IMR-90 (cell line): ENCODE measurements around the gene CMAS. TPM values are rescaled to one million over a fixed set of nuclear protein-coding genes. Genes with fewer than 3 reads are reported as not detected.

Experiments used
- ATAC-seq: fragments of 200-7000 bp; cut with Tn5 transposase; 2 replicates; pipeline ENCODE4 v1.9.1; 2020; ENCODE audit warnings: low read depth, mild to moderate bottlenecking, moderate library complexity
- BruUV-seq: library from RNA; stranded (reverse); fragments of 400-500 nt; replicated peaks from 2 replicates; lab custom pipeline; 2021; lab: Mats Ljungman, UMichigan
- CTCF ChIA-PET: fragments of 300-600 bp; formaldehyde crosslinking; extraction: SDS; loops from one replicate; lab custom pipeline; 2021; ENCODE audit warnings: antibody characterized with exemption; lab: Yijun Ruan, JAX
- POLR2A ChIA-PET: fragments of 300-600 bp; sonication (Branson Sonifier 250); formaldehyde crosslinking; loops from one replicate; lab custom pipeline; 2022; ENCODE audit warnings: antibody characterized with exemption; ENCODE audit not compliant: unreplicated experiment; lab: Charles Lee
- DNase-seq: peaks from one replicate; pipeline ENCODE4 v3.0.0; 2013
- H2AFZ ChIP-seq: replicated peaks from 2 replicates; pipeline ENCODE3; 2013; ENCODE audit warnings: low read length, mild to moderate bottlenecking; ENCODE audit not compliant: poor library complexity
- H2AK5ac ChIP-seq: 2 replicates; pipeline ENCODE4 v1.6.1; 2013; ENCODE audit warnings: low read depth, low read length, inconsistent platforms
- H2AK9ac ChIP-seq: replicated peaks from 2 replicates; pipeline ENCODE3; 2013; ENCODE audit warnings: mild to moderate bottlenecking, low read depth, low read length, moderate library complexity; ENCODE audit not compliant: poor library complexity
- H2BK120ac ChIP-seq: 2 replicates; pipeline ENCODE4 v1.6.1; 2013; ENCODE audit warnings: low read depth, low read length, inconsistent platforms
- H2BK15ac ChIP-seq: 3 replicates; pipeline ENCODE4 v1.6.1; 2013; ENCODE audit warnings: low read depth, low read length, inconsistent platforms
- H2BK20ac ChIP-seq: 2 replicates; pipeline ENCODE4 v1.6.1; 2013; ENCODE audit warnings: low read depth, mild to moderate bottlenecking, inconsistent platforms, low read length, moderate library complexity
- H2BK5ac ChIP-seq: 2 replicates; pipeline ENCODE4 v1.6.1; 2013; ENCODE audit warnings: mild to moderate bottlenecking, low read depth, low read length, inconsistent platforms; ENCODE audit not compliant: poor library complexity, severe bottlenecking
- H3K14ac ChIP-seq: replicated peaks from 2 replicates; pipeline ENCODE4 v1.6.1; 2013; ENCODE audit warnings: low read depth, low read length, inconsistent platforms
- H3K18ac ChIP-seq: 2 replicates; pipeline ENCODE4 v1.6.1; 2013; ENCODE audit warnings: low read depth, low read length, control low read depth
- H3K23ac ChIP-seq: 2 replicates; pipeline ENCODE4 v1.6.1; 2013; ENCODE audit warnings: low read depth, low read length, inconsistent platforms
- H3K27ac ChIP-seq: 2 replicates; pipeline ENCODE4 v1.5.1; 2013; ENCODE audit warnings: mild to moderate bottlenecking, control low read depth, low read length; ENCODE audit not compliant: insufficient read depth
- H3K27me3 ChIP-seq: 2 replicates; pipeline ENCODE4 v1.6.1; 2013; ENCODE audit warnings: low read length; ENCODE audit not compliant: control insufficient read depth, insufficient read depth
- H3K36me3 ChIP-seq: 2 replicates; pipeline ENCODE4 v1.6.1; 2013; ENCODE audit warnings: low read length, mixed read lengths; ENCODE audit not compliant: control insufficient read depth, insufficient read depth
- H3K4ac ChIP-seq: 2 replicates; pipeline ENCODE4 v1.6.1; 2013; ENCODE audit warnings: low read depth, low read length, inconsistent platforms
- H3K4me1 ChIP-seq: 2 replicates; pipeline ENCODE4 v1.6.1; 2013; ENCODE audit warnings: low read length, mixed read lengths; ENCODE audit not compliant: control insufficient read depth, insufficient read depth
- H3K4me2 ChIP-seq: 2 replicates; pipeline ENCODE4 v1.6.1; 2013; ENCODE audit warnings: low read depth, mild to moderate bottlenecking, control low read depth, low read length, moderate library complexity
- H3K4me3 ChIP-seq: 2 replicates; pipeline ENCODE4 v1.5.1; 2013; ENCODE audit warnings: low read depth, mild to moderate bottlenecking, control low read depth, low read length, moderate library complexity; ENCODE audit not compliant: insufficient read depth
- H3K56ac ChIP-seq: 2 replicates; pipeline ENCODE4 v1.6.1; 2013; ENCODE audit warnings: low read length, inconsistent platforms; ENCODE audit not compliant: insufficient read depth; ENCODE audit errors: extremely low read depth
- H3K79me1 ChIP-seq, 2 experiments: 2 replicates each; pipeline ENCODE4 v1.6.1; 2013; ENCODE audit warnings: low read length in 2 of 2, inconsistent platforms in 1 of 2, low read depth in 1 of 2
- H3K9ac ChIP-seq: 2 replicates; pipeline ENCODE4 v1.6.1; 2013; ENCODE audit warnings: low read depth, low read length, control low read depth
- H3K9me1 ChIP-seq: 2 replicates; pipeline ENCODE4 v1.6.1; 2013; ENCODE audit warnings: low read length, inconsistent platforms; ENCODE audit not compliant: insufficient read depth
- H3K9me3 ChIP-seq: 2 replicates; pipeline ENCODE4 v1.6.1; 2013; ENCODE audit warnings: low read length; ENCODE audit not compliant: control insufficient read depth, insufficient read depth
- H4K20me1 ChIP-seq: 2 replicates; pipeline ENCODE4 v1.6.1; 2013; ENCODE audit warnings: low read length, inconsistent platforms; ENCODE audit not compliant: insufficient read depth
- H4K5ac ChIP-seq: 2 replicates; pipeline ENCODE4 v1.6.1; 2013; ENCODE audit warnings: mild to moderate bottlenecking, low read depth, low read length, control low read depth
- H4K8ac ChIP-seq, 2 experiments: 2 replicates each; pipeline ENCODE4 v1.6.1; 2013; ENCODE audit warnings: low read depth in 2 of 2, low read length in 2 of 2, control low read depth in 1 of 2, inconsistent platforms in 1 of 2
- H4K91ac ChIP-seq: 2 replicates; pipeline ENCODE4 v1.6.1; 2013; ENCODE audit warnings: low read depth, low read length, inconsistent platforms; ENCODE audit not compliant: insufficient read depth
- BHLHE40 ChIP-seq: fragments of 150-350 bp; IDR thresholded peaks from 2 replicates; pipeline ENCODE4 v1.6.1; 2016; ENCODE audit warnings: mild to moderate bottlenecking, low read depth, low read length
- CEBPB ChIP-seq: IDR thresholded peaks from 2 replicates; pipeline ENCODE4 v1.6.1; 2012; ENCODE audit warnings: low read depth, low read length, improper control_type of control experiment
- CHD1 ChIP-seq: IDR thresholded peaks from 2 replicates; pipeline ENCODE4 v1.6.1; 2012; ENCODE audit warnings: low read depth, low read length, improper control_type of control experiment
- CTCF ChIP-seq: conservative IDR thresholded peaks from 2 replicates; pipeline ENCODE4 v1.5.1; 2012; ENCODE audit warnings: mild to moderate bottlenecking, low read depth, low read length, improper control_type of control experiment
- FOS ChIP-seq: fragments of 150-350 bp; IDR thresholded peaks from 2 replicates; pipeline ENCODE4 v1.6.1; 2016; ENCODE audit warnings: low read depth, low read length
- MAFK ChIP-seq: IDR thresholded peaks from 2 replicates; pipeline ENCODE4 v1.6.1; 2012; ENCODE audit warnings: low read depth, low read length, improper control_type of control experiment
- MAZ ChIP-seq: IDR thresholded peaks from 2 replicates; pipeline ENCODE4 v1.6.1; 2012; ENCODE audit warnings: low read depth, mild to moderate bottlenecking, low read length, improper control_type of control experiment, moderate library complexity, borderline replicate concordance
- MXI1 ChIP-seq: IDR thresholded peaks from 2 replicates; pipeline ENCODE4 v1.6.1; 2012; ENCODE audit warnings: low read depth, mild to moderate bottlenecking, low read length, moderate library complexity, borderline replicate concordance
- NFE2L2 ChIP-seq: fragments of 150-350 bp; IDR thresholded peaks from 2 replicates; pipeline ENCODE4 v1.6.1; 2016; ENCODE audit warnings: low read depth, mild to moderate bottlenecking, low read length
- POLR2A ChIP-seq: IDR thresholded peaks from 2 replicates; pipeline ENCODE4 v1.6.1; 2012; ENCODE audit warnings: mild to moderate bottlenecking, low read depth, low read length
- RAD21 ChIP-seq: IDR thresholded peaks from 2 replicates; pipeline ENCODE4 v1.6.1; 2012; ENCODE audit warnings: low read length, improper control_type of control experiment
- RCOR1 ChIP-seq: IDR thresholded peaks from 2 replicates; pipeline ENCODE4 v1.6.1; 2012; ENCODE audit warnings: mild to moderate bottlenecking, low read length, improper control_type of control experiment; ENCODE audit not compliant: insufficient replicate concordance
- RFX5 ChIP-seq: IDR thresholded peaks from 2 replicates; pipeline ENCODE4 v1.8.0; 2012; ENCODE audit warnings: low read depth, mild to moderate bottlenecking, low read length, moderate library complexity
- SMC3 ChIP-seq: fragments of 150-350 bp; IDR thresholded peaks from 2 replicates; pipeline ENCODE4 v1.6.1; 2016; ENCODE audit warnings: low read depth, mild to moderate bottlenecking, antibody characterized with exemption, low read length, moderate library complexity
- WGBS, 2 experiments: methylation state at CpG; one replicate each; pipeline versions ENCODE4 v1.1.5 to v1.1.7; 2013; ENCODE audit warnings: missing lambda C conversion rate in 2 of 2; ENCODE audit not compliant: insufficient read length in 1 of 2; ENCODE audit errors: extremely low coverage in 2 of 2; 5-methylcytosine and 5-hydroxymethylcytosine counted together
- dilution Hi-C: fragments of 300-500 bp; cut with HindIII; formaldehyde crosslinking; loops from one replicate; pipeline ENCODE4 v1.14.3; 2018; ENCODE audit warnings: low sequenced_read_pairs; ENCODE audit not compliant: unreplicated experiment
- in situ Hi-C: fragments of 300-500 bp; cut with MboI; formaldehyde crosslinking; loops from 3 replicates; pipeline ENCODE4 v1.14.3; 2019; ENCODE audit warnings: low sequenced_read_pairs, inconsistent platforms, mixed read lengths
- intact Hi-C: fragments of 100-400 bp; cut with micrococcal nuclease; formaldehyde crosslinking; loops from 2 replicates; pipeline ENCODE4 v1.10.0; 2022
- polyA plus RNA-seq, 3 experiments: library from polyadenylated mRNA; depleted of rRNA; stranded (reverse); fragments of >200 nt; gene quantifications; 2 replicates each; pipeline ENCODE4 v1.2.3, GENCODE V29; 2012; ENCODE audit warnings: low replicate concordance in 1 of 3
- total RNA-seq: library from RNA; depleted of rRNA; stranded (reverse); fragments of >200 nt; gene quantifications from 2 replicates; pipeline ENCODE4 v1.2.3, GENCODE V29; 2012
- TF ChIP-seq, protein P1 (sequence below): fragments of 150-350 bp; IDR thresholded peaks from 2 replicates; pipeline ENCODE4 v1.6.1; 2016; ENCODE audit warnings: low read depth, mild to moderate bottlenecking, low read length, moderate library complexity, borderline replicate concordance
- TF ChIP-seq, protein P2 (sequence below): fragments of 150-350 bp; IDR thresholded peaks from 2 replicates; pipeline ENCODE4 v1.6.1; 2017; ENCODE audit warnings: mild to moderate bottlenecking, antibody characterized with exemption, low read length, low read depth

The CMAS gene
- total and polyA plus RNA-seq, 2 of the 4 experiments (the other 2 are of a cell fraction), result 9.5 to 26.8 TPM

GRCh38 chr12:22103418-22103817 is 57.4 kb downstream of the CMAS start:
- no peak overlapping the region for H3K56ac ChIP-seq
- no peak overlapping the region for H4K91ac ChIP-seq
- H3K79me1 ChIP-seq, result no peaks in the 10 kb centered on the region
- TF ChIP-seq MXI1 (no peak), CEBPB (no peak), RFX5 (no peak), RCOR1 (no peak), MAFK (no peak), POLR2A (no peak), NFE2L2 (no peak), CTCF (no peak), FOS (no peak), RAD21 (no peak), BHLHE40 (no peak), MAZ (no peak), CHD1 (no peak), SMC3 (no peak)
- TF ChIP-seq, protein P1, sequence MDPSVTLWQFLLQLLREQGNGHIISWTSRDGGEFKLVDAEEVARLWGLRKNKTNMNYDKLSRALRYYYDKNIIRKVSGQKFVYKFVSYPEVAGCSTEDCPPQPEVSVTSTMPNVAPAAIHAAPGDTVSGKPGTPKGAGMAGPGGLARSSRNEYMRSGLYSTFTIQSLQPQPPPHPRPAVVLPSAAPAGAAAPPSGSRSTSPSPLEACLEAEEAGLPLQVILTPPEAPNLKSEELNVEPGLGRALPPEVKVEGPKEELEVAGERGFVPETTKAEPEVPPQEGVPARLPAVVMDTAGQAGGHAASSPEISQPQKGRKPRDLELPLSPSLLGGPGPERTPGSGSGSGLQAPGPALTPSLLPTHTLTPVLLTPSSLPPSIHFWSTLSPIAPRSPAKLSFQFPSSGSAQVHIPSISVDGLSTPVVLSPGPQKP, result no peak
- TF ChIP-seq, protein P2, sequence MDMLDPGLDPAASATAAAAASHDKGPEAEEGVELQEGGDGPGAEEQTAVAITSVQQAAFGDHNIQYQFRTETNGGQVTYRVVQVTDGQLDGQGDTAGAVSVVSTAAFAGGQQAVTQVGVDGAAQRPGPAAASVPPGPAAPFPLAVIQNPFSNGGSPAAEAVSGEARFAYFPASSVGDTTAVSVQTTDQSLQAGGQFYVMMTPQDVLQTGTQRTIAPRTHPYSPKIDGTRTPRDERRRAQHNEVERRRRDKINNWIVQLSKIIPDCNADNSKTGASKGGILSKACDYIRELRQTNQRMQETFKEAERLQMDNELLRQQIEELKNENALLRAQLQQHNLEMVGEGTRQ, result no peak
- H3K27ac ChIP-seq, result no peak overlapping the region
- ChIA-PET POLR2A (no interaction called here), CTCF (no interaction called here)
- no peak overlapping the region for H2AK5ac ChIP-seq
- ATAC-seq, result no peak
- H3K18ac ChIP-seq, result no peak overlapping the region
- no peak overlapping the region for H2BK5ac ChIP-seq
- H3K4ac ChIP-seq, result no peak overlapping the region
- no peak overlapping the region for H2BK120ac ChIP-seq
- H3K9me3 ChIP-seq, result no peaks in the 10 kb centered on the region
- no CpG with 5 or more reads among the region's 2 CpGs for WGBS, 2 experiments
- no peaks in the 10 kb centered on the region for H4K20me1 ChIP-seq
- intact Hi-C loops (no loop called here), in situ Hi-C loops (no loop called here), dilution Hi-C loops (no loop called here)
- no peaks in the 10 kb centered on the region; the same call in 1 of the 2 replicates for H3K27me3 ChIP-seq
- H3K36me3 ChIP-seq, result no peaks in the 10 kb centered on the region
- H2AK9ac ChIP-seq, result peak overlapping the region; percentile 28
- no TSS peak for BruUV-seq
- no peak overlapping the region for H3K14ac ChIP-seq
- H3K9ac ChIP-seq, result no peak overlapping the region
- H2AFZ ChIP-seq, result no peak overlapping the region
- H3K4me3 ChIP-seq, result no peak overlapping the region
- H2BK15ac ChIP-seq, result no peak overlapping the region
- H3K23ac ChIP-seq, result no peak overlapping the region
- peaks cover 8% of the 10 kb centered on the region for H3K4me1 ChIP-seq
- H3K4me2 ChIP-seq, result no peak overlapping the region
- no peak overlapping the region for H2BK20ac ChIP-seq
- no peaks in the 10 kb centered on the region for H3K9me1 ChIP-seq
- H4K8ac ChIP-seq, result no peak overlapping the region
- H4K5ac ChIP-seq, result no peak overlapping the region
- DNase-seq, result no peak
